HG02798 (cell line): Measurements from ENCODE around the gene TRIP13.

Experiments
- ATAC-seq: cut with Tn5 transposase; IDR thresholded peaks from one replicate; pipeline ENCODE4 v1.9.1; 2021; ENCODE audit warnings: mild to moderate bottlenecking; ENCODE audit not compliant: unreplicated experiment, poor library complexity

TRIP13 gene

GRCh38 chr5:854966-855743 is 37.5 kb upstream of the TRIP13 start:
- no peak for ATAC-seq

- ATAC-seq: no peak
Measured at GRCh38 chr5:855771-856530, 36.7 kb upstream of the TRIP13 start.

- ATAC-seq: no peak
Measured at GRCh38 chr5:856531-857425, 35.9 kb upstream of the TRIP13 start.

GRCh38 chr5:858726-859125 is 34.0 kb upstream of the TRIP13 start:
- ATAC-seq: no peak

- ATAC-seq: no peak
Measured at GRCh38 chr5:859391-859790, 33.3 kb upstream of the TRIP13 start.

- ATAC-seq: no peak
Measured at GRCh38 chr5:859798-860296, 32.8 kb upstream of the TRIP13 start.

GRCh38 chr5:860506-861150 is 32.1 kb upstream of the TRIP13 start:
- no peak for ATAC-seq

- ATAC-seq: no peak
Measured at GRCh38 chr5:861442-862366, 31.0 kb upstream of the TRIP13 start.

GRCh38 chr5:862367-863243 is 30.1 kb upstream of the TRIP13 start:
- no peak for ATAC-seq

- ATAC-seq: no peak
Measured at GRCh38 chr5:863244-863805, 29.4 kb upstream of the TRIP13 start.

- ATAC-seq: no peak
Measured at GRCh38 chr5:864492-865167, 28.1 kb upstream of the TRIP13 start.

- ATAC-seq: no peak
Measured at GRCh38 chr5:865168-865521, 27.5 kb upstream of the TRIP13 start.

GRCh38 chr5:865771-866170 is 26.9 kb upstream of the TRIP13 start:
- ATAC-seq: no peak

GRCh38 chr5:867300-867870 is 25.3 kb upstream of the TRIP13 start:
- no peak for ATAC-seq

- ATAC-seq: no peak
Measured at GRCh38 chr5:868428-869135, 24.1 kb upstream of the TRIP13 start.

GRCh38 chr5:870956-871355 is 21.7 kb upstream of the TRIP13 start:
- ATAC-seq: no peak
